Measurements from ENCODE around the gene PI4K2B.
"Not testable (repeated sequence)": the region's sequence is repeated elsewhere in the genome, so short reads cannot be mapped to it uniquely, and the experiment has no call there.

PI4K2B gene

GRCh38 chr4:25233737-25234389 is at the start of gene PI4K2B:
Gene PI4K2B, plus strand, starts transcription at chr4:25234033. Its CDS starts 131 bp downstream, at chr4:25234164.
- DNase-seq, result peak; percentile 78

- no peak for DNase-seq
Measured at GRCh38 chr4:25184056-25184455, 49.8 kb upstream of the PI4K2B start.

GRCh38 chr4:25190407-25190806 is 43.4 kb upstream of the PI4K2B start:
- DNase-seq, result no peak

GRCh38 chr4:25198713-25199112 is 35.1 kb upstream of the PI4K2B start:
- DNase-seq, result no peak

GRCh38 chr4:25207997-25208396 is 25.8 kb upstream of the PI4K2B start:
- no peak for DNase-seq

- DNase-seq, result no peak
Measured at GRCh38 chr4:25209702-25210101, 24.1 kb upstream of the PI4K2B start.

GRCh38 chr4:25211721-25212120 is 22.1 kb upstream of the PI4K2B start:
- DNase-seq, result no peak

GRCh38 chr4:25212822-25213221 is 21.0 kb upstream of the PI4K2B start:
- DNase-seq, result no peak

GRCh38 chr4:25213347-25213979 is 20.4 kb upstream of the PI4K2B start:
- DNase-seq, result no peak

GRCh38 chr4:25214750-25215149 is 19.1 kb upstream of the PI4K2B start:
- DNase-seq, result not testable (repeated sequence)

GRCh38 chr4:25215511-25215910 is 18.3 kb upstream of the PI4K2B start:
- DNase-seq, result no peak

GRCh38 chr4:25221377-25221776 is 12.5 kb upstream of the PI4K2B start:
- no peak for DNase-seq

GRCh38 chr4:25223802-25224375 is 9.9 kb upstream of the PI4K2B start:
- DNase-seq, result no peak

- DNase-seq, result no peak
Measured at GRCh38 chr4:25229804-25230203, 4.0 kb upstream of the PI4K2B start.

- no peak for DNase-seq
Measured at GRCh38 chr4:25233194-25233593, 639 bp upstream of the PI4K2B start.

- DNase-seq, result peak; percentile 53
Measured at GRCh38 chr4:25234390-25235370, 847 bp downstream of the PI4K2B start.

GRCh38 chr4:25235401-25235800 is 1.6 kb downstream of the PI4K2B start:
- no peak for DNase-seq

GRCh38 chr4:25236030-25236429 is 2.2 kb downstream of the PI4K2B start:
- not testable (repeated sequence) for DNase-seq

- DNase-seq, result no peak
Measured at GRCh38 chr4:25236971-25237370, 3.1 kb downstream of the PI4K2B start.

- DNase-seq, result no peak
Measured at GRCh38 chr4:25238052-25238451, 4.2 kb downstream of the PI4K2B start.

- not testable (repeated sequence) for DNase-seq
Measured at GRCh38 chr4:25239528-25239927, 5.7 kb downstream of the PI4K2B start.

- peak; percentile 71 for DNase-seq
Measured at GRCh38 chr4:25240754-25241210, 6.9 kb downstream of the PI4K2B start.

GRCh38 chr4:25242195-25242594 is 8.4 kb downstream of the PI4K2B start:
- DNase-seq, result not testable (repeated sequence)

Data from GF-D8 (cell line).